GF-D8 (cell line): ENCODE results near the gene GALR1.
"Not testable (repeated sequence)": the region's sequence is repeated elsewhere in the genome, so short reads cannot be mapped to it uniquely, and the experiment has no call there.

Source experiments
- DNase-seq: peaks from one replicate; lab custom pipeline; 2025; lab: John Stamatoyannopoulos, UW

Gene GALR1

DNA sequence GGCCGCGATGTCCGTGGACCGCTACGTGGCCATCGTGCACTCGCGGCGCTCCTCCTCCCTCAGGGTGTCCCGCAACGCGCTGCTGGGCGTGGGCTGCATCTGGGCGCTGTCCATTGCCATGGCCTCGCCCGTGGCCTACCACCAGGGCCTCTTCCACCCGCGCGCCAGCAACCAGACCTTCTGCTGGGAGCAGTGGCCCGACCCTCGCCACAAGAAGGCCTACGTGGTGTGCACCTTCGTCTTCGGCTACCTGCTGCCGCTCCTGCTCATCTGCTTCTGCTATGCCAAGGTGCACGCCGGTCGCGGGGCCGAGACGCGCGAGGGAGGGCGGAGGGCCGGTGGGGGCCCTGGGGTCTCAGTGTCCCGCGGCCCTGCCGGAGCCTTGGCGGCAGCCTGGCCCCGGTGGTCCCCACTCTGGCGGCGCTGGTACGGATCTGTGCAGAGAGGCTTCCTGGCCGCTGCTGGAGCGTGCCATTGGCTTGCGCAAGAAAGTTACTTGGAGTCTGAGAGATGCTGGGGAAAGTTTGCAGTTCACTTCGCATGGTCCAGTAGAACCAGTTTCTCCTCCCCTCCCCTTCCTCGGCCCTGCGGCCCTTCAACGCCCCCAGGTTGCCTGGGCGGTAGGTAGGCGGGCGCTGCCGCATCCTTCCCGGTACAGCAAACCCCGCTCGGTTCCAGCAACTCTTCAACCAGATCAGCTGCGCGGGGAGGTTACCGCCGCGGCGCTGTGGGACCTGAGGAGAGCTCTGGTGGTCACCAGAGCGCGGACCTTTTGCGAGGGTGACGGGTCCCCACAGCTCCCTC, 1.5 kb downstream of the GALR1 start:
- DNase-seq, result no peak

DNA sequence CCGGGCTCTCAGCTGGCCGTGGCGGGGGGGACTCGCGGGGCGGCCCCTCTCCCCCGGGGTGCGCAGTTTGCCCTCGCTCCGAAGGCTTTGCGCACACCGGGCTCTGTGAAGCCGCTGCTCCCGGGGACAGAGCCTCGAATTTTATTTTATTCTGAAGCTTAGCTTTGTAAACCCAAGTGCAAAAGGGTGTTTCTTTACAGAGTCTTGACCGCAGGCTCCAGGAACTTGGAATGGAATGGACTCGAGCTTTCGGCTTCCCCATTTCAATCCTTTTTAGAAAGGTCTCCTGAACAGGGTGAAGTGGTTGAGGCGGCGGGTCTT, 2.0 kb downstream of the GALR1 start:
- no peak for DNase-seq

DNA sequence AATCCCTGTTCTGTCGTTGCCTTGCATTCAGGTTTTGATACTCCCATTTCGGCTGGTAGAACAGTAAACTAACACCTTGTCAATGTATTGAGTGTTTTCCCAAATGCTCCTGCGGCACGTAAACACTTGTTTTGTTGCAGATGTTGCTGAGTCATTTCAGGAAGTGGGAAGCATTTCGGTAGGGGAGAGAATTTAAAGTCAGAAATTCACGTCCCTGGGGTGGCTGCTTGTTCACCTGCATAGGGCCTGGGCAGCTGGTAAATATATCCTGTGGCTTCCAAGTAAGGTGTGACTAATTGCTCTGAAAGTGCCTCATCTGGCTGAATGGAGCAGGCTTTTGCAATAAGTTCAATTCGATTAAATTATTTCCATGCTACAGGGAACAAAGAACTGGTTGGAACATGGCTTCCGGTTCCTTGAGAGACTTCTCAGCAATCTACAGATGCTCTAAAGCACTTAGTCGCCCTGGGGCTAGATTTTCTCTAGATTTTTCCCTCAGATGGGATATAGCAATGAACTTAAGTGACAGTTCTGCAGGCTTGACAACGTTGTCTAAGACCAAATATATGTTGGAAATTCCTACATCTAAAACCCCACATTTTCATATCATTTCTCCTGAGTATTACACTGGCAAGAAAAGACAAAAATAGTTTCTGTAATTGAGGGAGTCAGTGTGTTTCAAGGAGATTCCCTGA, 5.2 kb downstream of the GALR1 start:
- no peak for DNase-seq

DNA sequence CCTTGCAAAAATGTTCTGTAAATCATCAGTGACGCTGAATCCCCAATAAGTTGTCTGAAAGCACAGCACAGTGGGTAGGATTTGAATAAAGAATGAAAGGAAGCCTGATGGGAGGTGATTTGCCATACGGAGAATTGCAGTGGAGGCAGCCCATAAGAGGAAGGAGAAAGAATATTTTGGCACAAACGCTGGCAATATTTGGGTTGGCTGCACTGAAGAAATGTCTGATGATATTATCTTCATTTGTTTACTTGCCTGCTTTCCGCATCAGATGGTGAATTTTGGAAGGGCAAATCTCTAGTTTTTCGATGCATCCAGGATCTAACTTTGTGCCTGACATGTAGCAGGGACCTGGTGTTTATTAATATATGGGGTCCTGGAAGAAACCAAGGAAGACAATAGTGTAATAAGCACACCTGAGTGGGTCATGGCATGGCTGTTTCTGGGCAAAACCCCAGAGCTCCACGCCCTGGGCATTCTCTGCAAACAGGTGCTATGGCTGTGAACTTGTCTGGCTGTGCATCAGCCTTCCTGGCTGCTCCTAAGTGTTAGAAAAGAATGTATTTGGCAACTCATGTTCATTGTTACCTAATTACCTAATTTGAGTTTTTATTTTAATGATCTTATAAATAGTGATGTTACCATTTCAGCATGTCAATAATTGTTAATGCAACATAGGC, 5.9 kb downstream of the GALR1 start:
- no peak for DNase-seq

DNA sequence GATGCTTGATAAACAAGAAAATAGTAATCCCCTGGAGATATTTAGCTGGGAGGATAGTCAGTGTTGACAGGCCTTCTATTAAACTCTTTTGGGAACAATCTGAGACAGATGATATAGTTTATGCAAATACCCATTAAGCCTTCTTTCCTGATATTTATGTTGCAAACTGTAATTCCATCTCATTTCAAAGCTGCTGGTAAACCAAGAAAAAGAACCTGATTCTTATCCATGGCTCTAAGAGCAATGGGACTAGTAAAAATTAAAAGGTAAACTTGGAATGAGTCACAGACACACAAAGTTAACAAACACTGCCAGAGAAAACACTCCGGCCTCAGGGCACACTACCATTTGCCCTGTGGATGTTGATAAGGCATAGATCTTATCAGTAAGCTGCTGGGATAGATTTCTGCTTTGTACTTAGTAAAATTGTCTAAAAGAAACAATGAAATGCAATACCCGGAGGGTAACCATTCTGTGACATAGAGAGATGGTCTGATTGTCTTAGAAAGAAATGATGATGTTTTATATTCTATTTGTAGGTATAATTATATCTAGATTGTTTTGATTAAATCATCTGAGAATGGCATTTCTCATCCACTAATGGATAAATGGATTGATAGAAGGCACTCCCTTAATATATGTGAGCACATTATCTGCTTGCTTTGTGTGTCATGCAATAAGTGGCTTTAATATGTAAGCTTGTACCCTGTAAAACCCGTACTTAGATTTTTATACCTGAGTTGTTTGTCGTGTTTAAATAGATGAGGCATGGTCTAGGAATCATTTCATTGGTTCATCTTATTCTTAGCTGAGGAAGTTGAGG, 13.2 kb downstream of the GALR1 start:
- no peak for DNase-seq

DNA sequence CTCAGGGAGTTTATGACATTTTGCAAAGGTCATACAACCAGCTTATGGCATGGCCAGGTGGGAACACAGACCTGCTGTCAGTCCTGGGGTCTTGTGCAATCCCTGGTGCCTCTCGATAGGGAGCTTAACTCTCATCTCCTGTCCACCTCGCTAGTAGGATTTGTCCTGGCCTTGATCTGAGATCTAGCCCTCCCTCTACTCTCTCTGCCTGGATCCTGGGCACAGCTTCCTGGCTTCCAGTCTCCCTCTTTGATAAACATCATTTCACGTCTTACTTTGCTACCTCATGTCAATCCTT, 13.8 kb downstream of the GALR1 start:
- no peak for DNase-seq

DNA sequence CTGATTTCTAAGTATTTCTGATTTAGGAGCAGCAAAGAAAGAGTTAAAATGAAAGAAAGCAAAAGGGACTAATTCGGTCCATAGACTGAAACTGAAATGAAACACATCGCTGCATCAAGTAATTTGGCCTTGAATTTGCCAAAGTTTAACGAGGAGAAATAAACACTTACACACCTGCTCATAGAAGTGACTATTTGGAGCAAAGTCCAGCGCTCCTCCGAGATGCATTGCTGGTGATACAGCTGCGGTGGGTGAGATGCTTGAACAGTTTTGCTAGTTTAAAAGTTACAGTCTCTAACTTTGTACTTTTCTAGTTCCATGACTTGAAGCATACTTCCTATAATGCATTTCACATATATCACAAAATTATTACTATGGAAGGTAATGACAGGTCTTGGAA, 18.3 kb downstream of the GALR1 start:
- no peak for DNase-seq

DNA sequence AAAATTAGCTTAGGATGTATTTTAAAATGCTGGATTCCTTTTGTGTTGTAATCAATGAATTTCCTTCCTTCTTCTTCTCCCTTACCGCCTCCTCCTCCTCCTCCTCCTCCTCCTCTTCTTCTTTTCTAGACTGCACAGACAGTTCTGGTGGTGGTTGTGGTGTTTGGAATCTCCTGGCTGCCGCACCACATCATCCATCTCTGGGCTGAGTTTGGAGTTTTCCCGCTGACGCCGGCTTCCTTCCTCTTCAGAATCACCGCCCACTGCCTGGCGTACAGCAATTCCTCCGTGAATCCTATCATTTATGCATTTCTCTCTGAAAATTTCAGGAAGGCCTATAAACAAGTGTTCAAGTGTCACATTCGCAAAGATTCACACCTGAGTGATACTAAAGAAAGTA, 18.8 kb downstream of the GALR1 start:
- DNase-seq, result no peak

DNA sequence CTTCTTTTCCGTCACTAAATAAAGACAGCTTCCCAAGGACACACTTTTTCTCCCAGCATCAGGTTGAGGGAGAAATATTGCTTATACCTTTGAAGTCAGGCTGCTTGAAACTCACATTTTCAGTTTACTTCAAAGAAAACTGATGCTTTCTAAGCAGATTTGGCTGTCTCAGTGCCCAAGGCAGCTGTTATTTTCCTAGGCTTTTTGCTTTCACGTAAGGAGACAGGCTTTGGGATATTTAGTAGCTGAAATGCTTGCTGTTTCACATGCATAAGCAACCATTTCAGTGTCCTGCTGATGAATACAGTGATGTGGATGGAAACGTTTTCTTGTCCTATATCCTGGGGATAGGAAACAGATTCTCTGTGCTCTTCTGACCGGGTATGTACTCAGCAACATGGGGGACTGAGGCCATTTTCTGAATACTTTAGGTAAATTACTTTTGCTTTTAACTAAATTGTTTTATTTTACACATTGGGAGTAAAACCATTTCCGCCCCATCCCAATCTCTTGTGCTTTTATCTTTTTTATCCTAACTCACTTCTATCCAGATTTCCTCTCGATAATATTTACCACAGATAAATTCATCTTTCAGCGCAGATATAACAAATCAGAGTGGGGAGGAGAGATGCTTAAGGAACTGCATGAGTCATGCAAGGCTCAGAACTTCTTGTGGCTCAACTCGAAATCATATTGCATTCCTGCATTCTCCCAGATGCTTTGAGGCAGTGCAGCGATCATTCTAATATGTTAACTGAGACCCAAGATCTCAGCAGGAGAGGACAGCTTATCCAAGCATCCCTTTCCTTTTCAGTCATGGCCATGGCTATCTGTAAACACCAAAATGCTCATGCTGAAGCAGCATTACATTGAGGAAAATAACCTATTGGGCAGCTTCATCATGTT, 22.2 kb downstream of the GALR1 start:
- DNase-seq, result no peak

DNA sequence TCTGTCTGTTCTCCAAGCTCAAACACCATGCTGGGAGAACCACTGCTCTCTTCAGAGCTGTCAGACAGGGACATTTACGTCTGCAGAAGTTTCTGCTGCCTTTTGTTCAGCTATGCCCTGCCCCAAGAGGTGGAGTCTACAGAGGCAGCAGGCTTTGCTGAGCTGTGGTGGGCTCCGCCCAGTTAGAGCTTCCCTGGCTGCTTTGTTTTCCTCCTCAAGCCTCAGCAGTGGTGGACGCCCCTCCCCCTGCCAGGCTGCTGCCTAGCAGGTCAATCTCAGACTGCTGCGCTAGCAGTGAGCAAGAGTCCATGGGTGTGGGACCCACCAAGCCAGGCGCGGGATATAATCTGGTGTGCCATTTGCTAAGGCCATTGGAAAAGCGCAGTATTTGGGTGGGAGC, 41.2 kb downstream of the GALR1 start:
- not testable (repeated sequence) for DNase-seq

DNA sequence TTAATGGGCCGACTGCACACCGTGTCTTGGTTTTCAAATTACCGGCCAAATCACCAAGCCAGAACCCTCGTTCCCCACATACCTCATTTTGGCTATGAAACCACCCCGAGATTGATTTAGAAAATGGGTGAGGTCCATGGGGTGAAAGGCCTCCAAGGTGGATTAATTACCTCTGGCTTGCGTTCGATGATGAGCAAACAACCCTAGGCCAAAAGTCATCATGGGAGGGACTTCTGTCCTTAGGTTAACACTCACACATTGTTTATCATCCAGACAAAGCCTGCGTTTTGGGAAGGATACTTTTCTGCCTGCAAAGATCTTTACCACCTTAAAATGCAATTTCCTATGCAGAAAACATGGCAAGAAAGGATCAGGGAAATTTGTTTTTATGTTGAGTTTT, 48.5 kb downstream of the GALR1 start:
- DNase-seq, result no peak

DNA sequence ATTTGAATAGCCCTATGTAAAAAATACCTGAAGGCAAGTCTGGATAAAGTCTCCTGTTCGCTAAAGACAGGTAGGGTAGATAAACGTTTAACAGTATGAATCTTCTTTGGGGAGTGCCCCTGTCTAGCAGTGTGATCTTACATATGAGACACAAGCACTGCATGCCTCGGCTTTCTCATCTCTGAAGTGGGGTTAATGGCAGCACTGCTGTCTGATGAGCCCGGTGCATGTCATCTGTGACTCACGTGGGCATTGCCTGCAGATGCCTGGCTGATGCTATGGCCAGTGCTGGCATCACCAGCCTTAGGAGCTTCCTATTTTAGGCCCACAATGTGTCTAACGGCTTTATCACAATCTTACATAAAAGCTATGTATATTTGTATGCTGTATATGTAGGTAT, 50.1 kb downstream of the GALR1 start:
- DNase-seq, result no peak

DNA sequence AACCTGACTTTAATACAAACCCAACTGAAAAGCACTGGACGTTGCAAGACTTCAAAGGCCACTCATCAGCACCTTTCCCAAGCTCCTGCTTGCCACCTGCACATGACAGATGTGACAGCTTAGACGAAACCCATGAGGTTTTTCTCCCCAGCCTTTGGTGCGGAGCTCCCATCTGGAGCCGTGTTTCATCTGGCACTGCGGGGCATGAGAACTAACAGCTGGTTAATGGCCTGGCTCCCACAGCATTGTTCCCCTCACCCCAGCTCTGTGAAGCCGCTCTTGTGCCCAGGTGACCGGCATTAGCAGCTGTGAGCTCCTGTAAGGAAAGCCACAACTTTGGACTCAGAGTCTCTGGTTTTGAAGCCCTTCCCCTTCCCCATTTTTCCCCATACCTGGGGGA, 50.9 kb downstream of the GALR1 start:
- DNase-seq, result no peak

DNA sequence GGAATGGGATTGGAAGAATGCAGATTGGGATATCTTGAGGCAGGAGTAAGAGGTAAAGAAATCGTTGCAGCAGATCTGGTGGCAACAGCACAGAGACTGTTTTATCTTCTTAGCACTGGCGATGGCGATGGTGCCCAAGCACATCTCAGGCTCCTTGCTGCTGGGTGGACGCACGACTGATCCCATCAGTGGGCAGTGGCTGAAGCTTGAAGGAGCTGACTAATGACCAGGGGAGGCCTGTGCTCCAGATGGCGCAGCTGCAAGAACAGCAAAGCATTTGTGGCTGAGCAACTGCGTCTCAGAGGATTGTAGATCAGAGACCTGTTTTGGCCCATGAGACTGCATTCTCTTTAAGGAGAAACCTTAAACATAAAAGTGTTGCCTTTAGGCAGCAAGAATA, 54.6 kb downstream of the GALR1 start:
- DNase-seq, result no peak

DNA sequence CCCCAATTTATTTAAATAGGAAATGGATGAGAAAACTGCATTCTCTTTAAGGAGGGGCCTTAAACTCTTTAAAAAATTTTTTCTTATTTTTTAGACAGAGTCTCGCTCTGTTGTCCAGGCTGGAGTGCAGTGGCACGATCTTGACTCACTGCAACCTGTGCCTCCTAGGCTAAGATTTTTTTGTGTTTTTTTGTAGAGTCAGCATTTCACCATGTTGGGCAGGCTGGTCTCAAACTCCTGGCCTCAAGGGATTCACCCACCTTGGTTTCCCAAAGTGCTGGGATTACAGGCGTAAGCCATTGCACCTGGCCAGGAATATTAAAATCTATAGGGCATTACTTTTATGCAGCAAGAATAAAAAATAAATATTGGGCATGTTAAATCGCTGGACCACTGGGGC, 56.0 kb downstream of the GALR1 start:
- DNase-seq, result no peak

DNA sequence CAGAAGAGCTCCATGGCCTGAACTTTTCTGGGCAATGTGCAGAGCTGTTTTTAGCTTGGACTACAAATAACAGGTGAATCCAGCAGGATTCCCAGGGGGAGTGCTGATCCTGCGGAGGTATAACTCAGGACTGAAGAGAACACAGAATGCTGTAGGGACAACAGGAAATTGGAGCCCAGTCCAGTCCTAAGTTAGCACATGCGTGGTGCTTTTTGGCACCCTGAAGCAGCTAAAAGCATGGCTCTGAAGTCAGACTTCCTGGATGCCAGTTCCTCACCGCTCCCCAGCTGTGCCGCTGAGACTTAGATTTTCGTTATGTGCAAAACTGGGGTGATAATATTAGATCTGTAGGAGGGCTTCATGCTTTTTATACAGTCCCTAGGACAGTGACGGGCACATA, 58.6 kb downstream of the GALR1 start:
- no peak for DNase-seq

DNA sequence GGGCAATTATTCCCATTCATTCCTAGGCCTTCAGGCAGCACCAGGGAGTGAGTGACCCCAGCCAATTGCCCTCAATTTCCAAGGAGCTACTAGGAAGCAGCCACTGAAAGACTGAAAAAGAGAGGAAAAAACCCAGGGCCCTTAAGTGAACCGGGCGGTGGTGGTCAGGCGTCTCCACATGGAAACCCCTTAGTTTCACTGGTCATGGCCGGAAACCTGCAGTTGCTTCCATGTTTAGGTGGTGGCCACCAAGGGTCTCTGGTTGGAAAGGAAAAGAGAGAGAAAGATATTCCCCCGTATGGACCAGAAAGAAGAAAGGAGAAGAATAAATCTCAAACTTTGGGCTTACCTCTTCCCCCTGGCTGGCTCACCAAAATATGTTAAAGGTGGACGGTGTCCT, 64.9 kb downstream of the GALR1 start:
- no peak for DNase-seq

DNA sequence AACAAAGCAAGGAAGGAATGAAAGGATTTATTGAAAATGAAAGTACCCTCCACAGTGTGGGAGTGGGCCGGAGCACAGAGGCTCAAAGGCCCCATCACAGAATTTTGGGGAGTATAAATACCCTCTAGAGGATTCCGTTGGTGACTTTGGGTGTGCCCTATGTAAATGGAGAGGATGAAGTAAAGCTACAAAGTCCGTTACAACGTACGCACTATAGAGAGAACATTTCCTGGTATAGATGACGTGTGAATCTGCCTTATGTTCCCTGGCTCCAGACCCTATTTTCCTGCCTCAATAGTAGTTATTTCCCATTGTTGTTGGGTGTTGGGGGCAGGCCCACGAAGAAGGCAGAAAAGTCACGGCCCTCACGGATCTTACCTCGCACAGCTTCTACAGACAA, 65.3 kb downstream of the GALR1 start:
- no peak for DNase-seq

DNA sequence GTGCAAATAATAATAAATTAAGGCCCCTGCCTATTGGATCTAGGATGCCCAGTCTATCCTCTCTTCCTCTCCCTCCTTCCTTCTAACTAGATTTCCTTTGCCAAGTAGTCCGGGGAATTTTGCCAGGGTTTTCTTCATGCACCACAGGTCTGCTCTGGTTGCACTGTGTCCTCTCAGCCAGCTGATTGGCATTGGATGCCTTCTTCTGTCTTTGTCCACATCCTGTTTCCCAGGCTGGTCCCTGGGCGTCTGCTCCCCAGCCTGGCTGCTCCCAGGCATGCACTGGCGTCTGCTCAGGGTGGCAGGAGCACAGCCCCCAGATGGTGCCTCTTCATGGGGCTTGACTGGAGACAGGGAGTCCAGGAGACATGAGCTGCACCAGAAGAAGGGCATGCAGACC, 66.4 kb downstream of the GALR1 start:
- DNase-seq, result no peak

DNA sequence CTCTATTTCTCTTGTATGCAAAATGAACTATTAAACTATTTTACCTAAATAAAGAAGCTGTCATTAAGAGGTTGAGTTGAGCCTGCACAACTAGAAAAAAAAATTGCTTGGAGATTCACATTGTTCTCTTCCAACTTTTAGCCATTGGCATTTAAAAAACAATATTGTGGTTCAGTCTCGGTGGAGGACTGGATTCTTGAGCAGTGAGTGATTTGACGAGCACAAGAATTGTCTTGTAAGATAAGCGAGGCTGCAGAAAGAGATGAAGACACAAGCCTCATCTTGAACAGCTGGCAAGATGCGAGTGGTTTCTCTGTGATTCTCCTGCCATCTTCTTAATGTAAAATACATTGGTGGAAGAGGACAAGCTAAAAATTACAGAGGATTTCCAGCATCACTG, 67.0 kb downstream of the GALR1 start:
- no peak for DNase-seq

DNA sequence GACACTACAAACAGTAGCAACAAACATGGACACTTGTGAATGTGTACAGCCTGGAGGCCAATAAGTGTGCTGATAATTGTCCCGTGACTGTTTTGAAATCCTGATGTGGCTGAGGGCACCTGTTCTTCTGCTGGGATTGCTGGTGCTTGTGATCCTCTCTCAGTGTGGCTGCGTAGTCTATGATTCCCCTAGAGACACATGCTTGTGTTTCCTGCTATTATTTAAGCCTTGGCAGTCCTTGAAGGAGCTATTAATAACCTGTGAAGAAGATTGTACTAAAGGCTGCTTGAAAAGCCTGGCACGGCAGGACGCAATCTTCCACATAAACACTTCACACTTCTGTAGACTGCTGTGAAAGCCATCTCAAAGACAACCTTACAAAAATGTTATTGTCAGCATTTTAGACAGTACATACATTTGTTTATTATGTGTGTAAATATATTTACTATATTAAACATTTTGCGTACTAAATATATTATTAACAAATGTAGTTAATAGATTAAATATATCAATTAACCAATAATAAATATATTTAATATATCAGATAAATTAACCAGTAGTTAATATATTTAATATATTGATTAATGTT, 71.4 kb downstream of the GALR1 start:
- DNase-seq, result no peak
